ENCODE measurements around the gene BID.

Gene BID

GRCh38 chr22:17806437-17806836 lies 32.2 kb upstream of the BID start:
- DNase-seq (ENCODE audit: low read depth) = no peak
- TF ChIP-seq, protein P1, sequence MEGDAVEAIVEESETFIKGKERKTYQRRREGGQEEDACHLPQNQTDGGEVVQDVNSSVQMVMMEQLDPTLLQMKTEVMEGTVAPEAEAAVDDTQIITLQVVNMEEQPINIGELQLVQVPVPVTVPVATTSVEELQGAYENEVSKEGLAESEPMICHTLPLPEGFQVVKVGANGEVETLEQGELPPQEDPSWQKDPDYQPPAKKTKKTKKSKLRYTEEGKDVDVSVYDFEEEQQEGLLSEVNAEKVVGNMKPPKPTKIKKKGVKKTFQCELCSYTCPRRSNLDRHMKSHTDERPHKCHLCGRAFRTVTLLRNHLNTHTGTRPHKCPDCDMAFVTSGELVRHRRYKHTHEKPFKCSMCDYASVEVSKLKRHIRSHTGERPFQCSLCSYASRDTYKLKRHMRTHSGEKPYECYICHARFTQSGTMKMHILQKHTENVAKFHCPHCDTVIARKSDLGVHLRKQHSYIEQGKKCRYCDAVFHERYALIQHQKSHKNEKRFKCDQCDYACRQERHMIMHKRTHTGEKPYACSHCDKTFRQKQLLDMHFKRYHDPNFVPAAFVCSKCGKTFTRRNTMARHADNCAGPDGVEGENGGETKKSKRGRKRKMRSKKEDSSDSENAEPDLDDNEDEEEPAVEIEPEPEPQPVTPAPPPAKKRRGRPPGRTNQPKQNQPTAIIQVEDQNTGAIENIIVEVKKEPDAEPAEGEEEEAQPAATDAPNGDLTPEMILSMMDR (conservative IDR thresholded peaks at IDR 0.05; ENCODE audit: control insufficient read depth, insufficient read depth, low read depth, low read length) = no peak
- H3K4me3 ChIP-seq (ENCODE audit: control insufficient read depth, low read depth, low read length) = no peak overlapping the region

DNA sequence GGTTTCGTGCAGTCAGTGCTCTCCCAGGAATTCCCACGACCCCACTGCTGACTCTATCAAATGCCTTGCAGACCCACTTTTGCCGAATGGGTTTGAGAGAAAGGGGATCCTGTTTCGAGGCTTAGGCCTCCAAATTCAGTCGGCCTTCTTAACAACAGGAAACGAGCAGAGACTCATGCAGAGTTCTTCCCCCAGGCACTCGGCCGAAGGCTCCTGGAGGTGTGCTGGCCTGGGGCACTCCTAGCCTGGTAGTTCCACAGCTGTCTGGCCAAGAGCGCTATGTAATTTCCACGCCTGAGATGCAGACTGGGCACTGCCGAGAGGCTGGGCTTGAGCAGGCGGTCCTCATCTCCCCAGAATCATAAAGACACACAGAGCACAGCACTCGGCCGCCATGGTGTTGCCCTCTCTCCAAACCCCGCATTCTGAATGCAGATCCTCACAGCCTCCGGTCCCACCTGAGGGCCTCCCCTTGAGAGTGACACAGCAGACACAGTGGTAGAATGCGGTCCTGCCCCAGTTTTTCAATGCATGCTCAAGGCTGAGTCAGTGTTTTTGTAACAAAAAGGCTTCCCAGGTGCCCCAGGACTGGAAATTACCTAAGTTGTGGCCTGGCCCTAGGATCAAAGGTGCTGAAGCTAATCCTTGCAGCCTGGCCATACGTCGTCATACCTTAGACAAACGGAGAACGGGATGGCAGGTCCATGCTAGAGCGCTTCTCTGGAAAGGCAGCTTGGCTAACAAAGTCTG lies 30.2 kb upstream of the BID start:
- DNase-seq (ENCODE audit: low read depth) = no peak
- no peak overlapping the region for H3K4me3 ChIP-seq (ENCODE audit: control insufficient read depth, low read depth, low read length)
- TF ChIP-seq, protein P1 (conservative IDR thresholded peaks at IDR 0.05; ENCODE audit: control insufficient read depth, insufficient read depth, low read depth, low read length) = no peak

GRCh38 chr22:17803609-17804270 lies 29.5 kb upstream of the BID start:
- TF ChIP-seq, protein P1 (conservative IDR thresholded peaks at IDR 0.05; ENCODE audit: control insufficient read depth, insufficient read depth, low read depth, low read length) = no peak

GRCh38 chr22:17802822-17803221 lies 28.6 kb upstream of the BID start:
- DNase-seq (ENCODE audit: low read depth) = no peak
- no peak overlapping the region for H3K4me3 ChIP-seq (ENCODE audit: control insufficient read depth, low read depth, low read length)
- TF ChIP-seq, protein P1 (conservative IDR thresholded peaks at IDR 0.05; ENCODE audit: control insufficient read depth, insufficient read depth, low read depth, low read length) = no peak

More at GRCh38 chr22:17803609-17804270, 29.5 kb upstream of the BID start:
- H3K4me3 ChIP-seq (ENCODE audit: control insufficient read depth, low read depth, low read length) = no peak overlapping the region
- DNase-seq (ENCODE audit: low read depth) = no peak

DNA sequence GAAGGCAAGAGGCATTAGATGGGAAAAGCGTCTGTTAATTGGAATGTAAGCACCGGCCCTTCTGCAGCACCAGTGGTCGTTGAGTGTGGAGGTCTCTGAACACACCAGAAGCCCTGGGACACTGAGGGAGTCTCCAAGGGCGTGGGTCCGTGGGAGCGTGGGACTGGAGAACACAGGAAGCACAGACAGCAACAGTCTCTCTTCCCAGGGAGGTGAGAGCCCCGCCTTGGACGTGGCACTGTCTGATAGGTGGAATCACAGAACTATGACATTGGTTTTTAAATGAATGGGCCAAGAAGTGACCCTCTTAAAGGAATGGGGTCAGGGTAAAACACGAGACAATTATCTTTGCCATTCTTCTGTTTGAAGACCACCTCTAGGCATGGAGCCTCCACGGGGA lies 28.1 kb upstream of the BID start:
- DNase-seq (ENCODE audit: low read depth) = no peak
- H3K4me3 ChIP-seq (ENCODE audit: control insufficient read depth, low read depth, low read length) = no peak overlapping the region
- TF ChIP-seq, protein P1 (conservative IDR thresholded peaks at IDR 0.05; ENCODE audit: control insufficient read depth, insufficient read depth, low read depth, low read length) = no peak

GRCh38 chr22:17797721-17798559 lies 23.7 kb upstream of the BID start:
- H3K4me3 ChIP-seq (ENCODE audit: control insufficient read depth, low read depth, low read length) = no peak overlapping the region
- TF ChIP-seq, protein P1 (conservative IDR thresholded peaks at IDR 0.05; ENCODE audit: control insufficient read depth, insufficient read depth, low read depth, low read length) = no peak
- DNase-seq (ENCODE audit: low read depth) = no peak

All from fibroblast of mammary gland (primary cell).